ENCODE data around the gene TRIM15.
A peak's percentile ranks its signal among the peaks of the same experiment; 100 is the strongest.
"Not testable (repeated sequence)": the region's sequence is repeated elsewhere in the genome, so short reads cannot be mapped to it uniquely, and the experiment has no call there.

Gene TRIM15

DNA sequence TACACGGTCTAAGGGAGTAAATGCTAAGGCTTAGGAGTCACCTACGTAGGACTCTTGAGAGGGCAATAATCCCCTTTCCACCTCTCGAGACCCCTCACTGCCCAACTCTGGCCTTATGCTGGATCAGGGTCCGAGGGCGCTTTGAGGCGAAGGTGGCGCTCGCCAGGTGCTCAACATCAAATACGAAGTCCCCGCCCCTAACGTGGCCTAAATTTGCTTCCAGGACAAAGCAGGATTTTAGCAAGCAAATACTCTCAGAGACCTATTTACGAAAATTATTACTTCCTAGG is 50.3 kb downstream of the TRIM15 start:
- peak overlapping the region; percentile 85 for H3K4me3 ChIP-seq (ENCODE audit: low read length)
- H3K36me3 ChIP-seq (ENCODE audit: control insufficient read depth, insufficient read depth, low read length): no peaks in the 10 kb centered on the region
- H3K27me3 ChIP-seq (ENCODE audit: control insufficient read depth, insufficient read depth, low read length): no peaks in the 10 kb centered on the region
- H3K9ac ChIP-seq (ENCODE audit: low read length): peak overlapping the region; percentile 97
- peaks cover 18% of the 10 kb centered on the region for H3K4me1 ChIP-seq (ENCODE audit: control insufficient read depth, insufficient read depth, low read length)
- H3K9me3 ChIP-seq (ENCODE audit: control insufficient read depth, low read length): no peaks in the 10 kb centered on the region

DNA sequence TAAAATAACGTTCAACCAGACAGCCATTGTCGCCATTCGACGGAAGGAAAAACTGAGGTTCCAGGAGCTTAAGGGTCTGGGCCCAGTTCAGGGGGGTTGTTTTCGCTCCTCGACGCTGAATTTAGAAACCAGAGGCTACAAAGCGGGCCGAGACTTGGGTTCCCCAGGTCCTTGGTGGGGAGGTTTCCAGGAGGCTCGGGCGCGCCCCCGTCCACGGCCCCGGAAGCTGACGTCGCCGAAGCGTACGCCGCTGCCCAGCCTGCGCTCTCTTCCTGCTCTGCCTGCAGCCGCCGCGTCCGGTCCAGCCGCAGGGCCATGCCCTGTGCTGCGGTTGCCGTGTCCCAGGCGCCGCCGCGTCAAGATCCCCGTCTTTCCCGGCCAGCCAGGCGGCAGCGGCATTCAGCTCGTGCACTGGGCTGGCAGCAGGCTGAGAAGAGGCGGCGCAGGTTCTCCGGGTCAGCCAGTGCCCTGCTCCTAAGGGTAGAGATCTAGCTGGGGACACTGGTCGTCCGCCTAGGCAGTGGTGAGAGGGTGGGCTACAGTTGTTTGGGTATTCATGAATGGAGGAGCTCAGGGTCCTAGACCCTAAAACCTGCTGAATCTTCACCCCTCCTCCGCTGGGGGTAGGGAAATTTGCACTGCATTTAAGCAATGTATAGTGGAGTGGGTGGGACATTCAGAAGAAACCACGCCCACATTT is 50.8 kb downstream of the TRIM15 start:
- Histone ChIP-seq H3K4me1 (ENCODE audit: control insufficient read depth, insufficient read depth, low read length) (peaks cover 17% of the 10 kb centered on the region), H3K4me3 (ENCODE audit: low read length) (peak overlapping the region; percentile 85), H3K9ac (ENCODE audit: low read length) (peak overlapping the region; percentile 97), H3K9me3 (ENCODE audit: control insufficient read depth, low read length) (no peaks in the 10 kb centered on the region), H3K27me3 (ENCODE audit: control insufficient read depth, insufficient read depth, low read length) (no peaks in the 10 kb centered on the region), H3K36me3 (ENCODE audit: control insufficient read depth, insufficient read depth, low read length) (no peaks in the 10 kb centered on the region)

DNA sequence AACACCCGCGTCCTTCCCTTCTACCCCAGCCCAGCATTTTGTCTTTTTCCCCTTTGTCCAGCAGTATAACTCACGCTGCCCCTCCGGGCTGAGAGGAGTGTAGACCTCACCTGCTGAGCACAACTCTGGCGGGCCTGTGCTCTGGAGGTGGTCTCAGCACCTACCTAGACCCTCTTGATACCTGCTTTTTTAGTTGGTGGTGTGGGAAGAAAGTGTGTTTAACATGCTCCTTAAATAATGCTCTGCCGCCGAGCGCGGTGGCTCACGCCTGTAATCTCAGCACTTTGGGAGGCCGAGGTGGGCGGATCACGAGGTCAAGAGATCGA is 51.3 kb downstream of the TRIM15 start:
- peak overlapping the region; percentile 97 for H3K9ac ChIP-seq (ENCODE audit: low read length)

DNA sequence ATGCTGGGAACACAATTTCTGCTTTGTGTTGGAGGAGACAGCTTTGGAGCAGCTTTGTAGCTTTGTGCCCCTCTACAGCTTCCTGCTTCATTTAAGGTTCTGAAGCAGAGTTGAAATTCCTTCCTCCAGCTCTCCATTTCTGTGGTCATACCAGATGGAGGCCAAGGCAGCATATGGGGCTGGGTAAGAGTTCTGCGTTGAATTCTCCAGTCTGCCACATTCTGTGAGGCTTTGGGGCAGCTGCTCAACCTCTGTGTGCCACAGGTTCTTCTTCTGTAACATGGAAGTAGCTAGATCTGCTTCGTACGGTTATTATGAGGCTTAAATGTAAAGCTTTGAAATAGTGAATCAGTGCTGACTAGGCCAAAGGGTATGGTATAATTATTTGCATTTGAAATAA is 52.8 kb downstream of the TRIM15 start:
- Histone ChIP-seq H3K4me3 (ENCODE audit: low read length) (no peak overlapping the region), H3K9ac (ENCODE audit: low read length) (no peak overlapping the region), H3K9me3 (ENCODE audit: control insufficient read depth, low read length) (no peaks in the 10 kb centered on the region), H3K27me3 (ENCODE audit: control insufficient read depth, insufficient read depth, low read length) (no peaks in the 10 kb centered on the region), H3K4me1 (ENCODE audit: control insufficient read depth, insufficient read depth, low read length) (peaks cover 13% of the 10 kb centered on the region), H3K36me3 (ENCODE audit: control insufficient read depth, insufficient read depth, low read length) (no peaks in the 10 kb centered on the region)

More for the DNA sequence above, 51.3 kb downstream of the TRIM15 start:
- no peaks in the 10 kb centered on the region for H3K36me3 ChIP-seq (ENCODE audit: control insufficient read depth, insufficient read depth, low read length)
- H3K4me1 ChIP-seq (ENCODE audit: control insufficient read depth, insufficient read depth, low read length): peaks cover 17% of the 10 kb centered on the region
- H3K4me3 ChIP-seq (ENCODE audit: low read length): peak overlapping the region; percentile 85
- no peaks in the 10 kb centered on the region for H3K9me3 ChIP-seq (ENCODE audit: control insufficient read depth, low read length)
- no peaks in the 10 kb centered on the region for H3K27me3 ChIP-seq (ENCODE audit: control insufficient read depth, insufficient read depth, low read length)

DNA sequence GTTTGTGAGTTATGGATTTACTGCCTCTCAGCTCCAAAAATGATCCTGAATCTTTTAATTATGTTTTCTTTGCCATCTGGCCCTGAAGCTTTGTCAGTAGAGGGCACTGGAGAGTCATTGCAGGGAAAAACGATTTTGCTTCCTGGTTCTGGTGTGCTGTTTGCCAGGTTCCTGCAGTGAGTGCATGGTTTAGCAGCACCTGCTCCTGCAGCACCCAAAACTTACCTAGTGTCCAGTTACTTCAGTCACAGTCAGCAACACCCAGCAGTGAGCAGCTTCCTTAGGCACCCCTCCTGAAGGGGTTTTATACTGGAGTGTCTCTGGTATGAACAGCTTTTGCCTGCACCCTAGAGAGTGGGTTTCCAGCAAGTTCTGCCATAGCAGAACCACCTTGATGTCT is 55.9 kb downstream of the TRIM15 start:
- H3K36me3 ChIP-seq (ENCODE audit: control insufficient read depth, insufficient read depth, low read length): no peaks in the 10 kb centered on the region
- H3K27me3 ChIP-seq (ENCODE audit: control insufficient read depth, insufficient read depth, low read length): no peaks in the 10 kb centered on the region
- no peak overlapping the region for H3K9ac ChIP-seq (ENCODE audit: low read length)
- H3K4me1 ChIP-seq (ENCODE audit: control insufficient read depth, insufficient read depth, low read length): no peaks in the 10 kb centered on the region
- H3K9me3 ChIP-seq (ENCODE audit: control insufficient read depth, low read length): no peaks in the 10 kb centered on the region
- H3K4me3 ChIP-seq (ENCODE audit: low read length): no peak overlapping the region

DNA sequence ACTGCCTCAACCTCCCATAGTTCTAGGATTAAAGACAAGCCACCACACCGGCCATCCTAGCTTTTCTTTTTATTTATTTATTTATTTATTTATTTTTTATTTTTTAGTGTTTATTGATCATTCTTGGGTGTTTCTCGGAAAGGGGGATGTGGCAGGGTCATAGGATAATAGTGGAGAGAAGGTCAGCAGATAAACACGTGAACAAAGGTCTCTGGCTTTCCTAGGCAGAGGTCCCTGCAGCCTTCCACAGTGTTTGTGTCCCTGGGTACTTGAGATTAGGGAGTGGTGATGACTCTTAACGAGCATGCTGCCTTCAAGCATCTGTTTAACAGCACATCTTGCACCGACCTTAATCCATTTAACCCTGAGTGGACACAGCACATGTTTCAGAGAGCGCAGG is 58.0 kb downstream of the TRIM15 start:
- not testable (repeated sequence) for H3K9me3 ChIP-seq (ENCODE audit: control insufficient read depth, low read length); H3K4me1 ChIP-seq (ENCODE audit: control insufficient read depth, insufficient read depth, low read length); H3K27me3 ChIP-seq (ENCODE audit: control insufficient read depth, insufficient read depth, low read length); H3K9ac ChIP-seq (ENCODE audit: low read length); H3K36me3 ChIP-seq (ENCODE audit: control insufficient read depth, insufficient read depth, low read length); H3K4me3 ChIP-seq (ENCODE audit: low read length)

DNA sequence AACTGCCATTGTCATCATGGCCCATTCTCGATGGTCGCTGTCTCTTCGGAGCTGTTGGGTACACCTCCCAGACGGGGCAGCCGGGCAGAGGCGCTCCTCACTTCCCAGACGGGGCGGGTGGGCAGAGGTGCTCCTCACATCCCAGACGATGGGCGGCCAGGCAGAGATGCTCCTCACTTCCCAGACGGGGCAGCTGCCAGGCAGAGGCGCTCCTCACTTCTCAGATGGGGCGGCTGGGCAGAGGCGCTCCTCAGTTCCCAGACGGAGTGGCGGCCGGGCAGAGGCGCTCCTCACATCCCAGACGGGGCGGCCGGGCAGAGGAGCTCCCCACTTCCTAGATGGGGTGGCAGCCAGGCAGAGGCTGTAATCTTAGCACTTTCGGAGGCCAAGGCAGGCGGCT is 58.6 kb downstream of the TRIM15 start:
- H3K36me3 ChIP-seq (ENCODE audit: control insufficient read depth, insufficient read depth, low read length); H3K9me3 ChIP-seq (ENCODE audit: control insufficient read depth, low read length); H3K4me3 ChIP-seq (ENCODE audit: low read length); H3K27me3 ChIP-seq (ENCODE audit: control insufficient read depth, insufficient read depth, low read length); H3K9ac ChIP-seq (ENCODE audit: low read length); H3K4me1 ChIP-seq (ENCODE audit: control insufficient read depth, insufficient read depth, low read length): not testable (repeated sequence)

Data from mucosa of stomach (tissue), 1 donor.